HG03280 (cell line): ENCODE data around the gene SVIL.

Experiments used
- ATAC-seq: cut with Tn5 transposase; IDR thresholded peaks from one replicate; pipeline ENCODE4 v1.9.1; 2021; ENCODE audit warnings: mild to moderate bottlenecking, moderate library complexity; ENCODE audit not compliant: unreplicated experiment

Gene SVIL

GRCh38 chr10:29431711-29432110 is 203.1 kb downstream of the SVIL start:
- ATAC-seq = no peak

GRCh38 chr10:29430101-29430500 is 204.7 kb downstream of the SVIL start:
- no peak for ATAC-seq

- no peak for ATAC-seq
These were observed 206.3 kb downstream of the SVIL start for GRCh38 chr10:29428486-29428885.

- no peak for ATAC-seq
These were observed 207.1 kb downstream of the SVIL start for GRCh38 chr10:29427667-29428066.

GRCh38 chr10:29426420-29426819 is 208.4 kb downstream of the SVIL start:
- no peak for ATAC-seq

- no peak for ATAC-seq
These were observed 210.8 kb downstream of the SVIL start for GRCh38 chr10:29424017-29424416.

- ATAC-seq = no peak
These were observed 214.0 kb downstream of the SVIL start for GRCh38 chr10:29420744-29421143.

- ATAC-seq = no peak
These were observed 217.4 kb downstream of the SVIL start for GRCh38 chr10:29417324-29417723.

GRCh38 chr10:29415876-29416275 is 218.9 kb downstream of the SVIL start:
- ATAC-seq = no peak

GRCh38 chr10:29414501-29414900 is 220.3 kb downstream of the SVIL start:
- no peak for ATAC-seq

- no peak for ATAC-seq
These were observed 222.3 kb downstream of the SVIL start for GRCh38 chr10:29412485-29412884.

GRCh38 chr10:29411666-29412315 is 223.0 kb downstream of the SVIL start:
- ATAC-seq = no peak

GRCh38 chr10:29409241-29410054 is 225.3 kb downstream of the SVIL start:
- peak; percentile 63 for ATAC-seq

- peak; percentile 5 for ATAC-seq
These were observed 225.9 kb downstream of the SVIL start for GRCh38 chr10:29408847-29409240.
